Breast epithelium (tissue), 3 donors: ENCODE results near the gene CXCL3.

Source experiments
- POLR2AphosphoS5 ChIP-seq, 3 donors: sonication (generic); formaldehyde crosslinking; IDR thresholded peaks; one replicate each; pipeline ENCODE4 v1.6.1; 2017; ENCODE audit warnings: antibody characterized with exemption in 3 of 3
- TF ChIP-seq, protein P1 (sequence below), 3 donors: fragments of 450-650 bp; IDR thresholded peaks; one replicate each; pipeline ENCODE4 v1.5.1; 2016 to 2017; ENCODE audit warnings: antibody characterized with exemption in 3 of 3, mild to moderate bottlenecking in 3 of 3, moderate library complexity in 3 of 3

DNA sequence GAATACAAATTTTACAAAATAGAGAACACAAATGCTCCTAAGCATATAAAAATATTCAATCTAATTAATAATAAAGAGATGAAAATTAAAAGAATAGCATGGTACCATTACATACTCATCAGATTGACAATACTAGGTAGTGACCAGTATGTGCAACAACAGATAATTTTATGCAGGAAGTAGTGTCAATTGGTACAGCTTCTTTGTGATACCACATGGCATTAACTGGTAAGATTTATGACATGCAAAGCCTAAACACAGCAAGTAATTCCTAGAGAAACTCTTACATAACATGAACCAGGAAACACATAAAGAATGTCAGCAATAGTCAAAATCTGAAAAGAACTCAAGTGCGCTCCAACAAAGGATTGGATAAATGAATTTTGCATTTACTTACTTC is 34.2 kb upstream of the CXCL3 start:
- TF ChIP-seq, protein P1, sequence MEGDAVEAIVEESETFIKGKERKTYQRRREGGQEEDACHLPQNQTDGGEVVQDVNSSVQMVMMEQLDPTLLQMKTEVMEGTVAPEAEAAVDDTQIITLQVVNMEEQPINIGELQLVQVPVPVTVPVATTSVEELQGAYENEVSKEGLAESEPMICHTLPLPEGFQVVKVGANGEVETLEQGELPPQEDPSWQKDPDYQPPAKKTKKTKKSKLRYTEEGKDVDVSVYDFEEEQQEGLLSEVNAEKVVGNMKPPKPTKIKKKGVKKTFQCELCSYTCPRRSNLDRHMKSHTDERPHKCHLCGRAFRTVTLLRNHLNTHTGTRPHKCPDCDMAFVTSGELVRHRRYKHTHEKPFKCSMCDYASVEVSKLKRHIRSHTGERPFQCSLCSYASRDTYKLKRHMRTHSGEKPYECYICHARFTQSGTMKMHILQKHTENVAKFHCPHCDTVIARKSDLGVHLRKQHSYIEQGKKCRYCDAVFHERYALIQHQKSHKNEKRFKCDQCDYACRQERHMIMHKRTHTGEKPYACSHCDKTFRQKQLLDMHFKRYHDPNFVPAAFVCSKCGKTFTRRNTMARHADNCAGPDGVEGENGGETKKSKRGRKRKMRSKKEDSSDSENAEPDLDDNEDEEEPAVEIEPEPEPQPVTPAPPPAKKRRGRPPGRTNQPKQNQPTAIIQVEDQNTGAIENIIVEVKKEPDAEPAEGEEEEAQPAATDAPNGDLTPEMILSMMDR (IDR thresholded peaks at IDR 0.05) = no peak
- no peak for TF ChIP-seq POLR2AphosphoS5 (IDR thresholded peaks at IDR 0.05)
